Stimulated activated CD4-positive, alpha-beta T cell treated with anti-CD3 and anti-CD28 coated beads, Interleukin-12 subunit alpha, Interleukin-12 subunit beta, amount 100 ng/mL, for 48 hours (primary cell): Measurements from ENCODE around the gene DEUP1.
"Not testable (repeated sequence)": the region's sequence is repeated elsewhere in the genome, so short reads cannot be mapped to it uniquely, and the experiment has no call there.

Experiments used
- DNase-seq, 3 donors: peaks; one replicate each; pipeline ENCODE4 v3.0.0-alpha.2; 2020; ENCODE audit warnings: low read depth in 2 of 3, low spot score in 1 of 3

Gene DEUP1

GRCh38 chr11:93359396-93359795 lies 28.9 kb downstream of the DEUP1 start:
- no peak for DNase-seq

- no peak for DNase-seq
These were observed 30.9 kb downstream of the DEUP1 start for GRCh38 chr11:93361435-93361834.

- DNase-seq = no peak
These were observed 37.5 kb downstream of the DEUP1 start for GRCh38 chr11:93368022-93368421.

GRCh38 chr11:93370260-93370659 lies 39.7 kb downstream of the DEUP1 start:
- DNase-seq = no peak

GRCh38 chr11:93389737-93390136 lies 59.2 kb downstream of the DEUP1 start:
- DNase-seq = no peak

- DNase-seq = no peak
These were observed 62.3 kb downstream of the DEUP1 start for GRCh38 chr11:93392867-93393266.

GRCh38 chr11:93393386-93393785 lies 62.8 kb downstream of the DEUP1 start:
- DNase-seq = no peak

- no peak for DNase-seq
These were observed 63.9 kb downstream of the DEUP1 start for GRCh38 chr11:93394488-93394887.

GRCh38 chr11:93396316-93396715 lies 65.8 kb downstream of the DEUP1 start:
- no peak for DNase-seq

- no peak for DNase-seq
These were observed 73.4 kb downstream of the DEUP1 start for GRCh38 chr11:93403930-93404329.

- no peak for DNase-seq
These were observed 77.3 kb downstream of the DEUP1 start for GRCh38 chr11:93407777-93408401.

GRCh38 chr11:93410441-93410840 lies 79.9 kb downstream of the DEUP1 start:
- DNase-seq = no peak

GRCh38 chr11:93411705-93412104 lies 81.2 kb downstream of the DEUP1 start:
- no peak for DNase-seq

- no peak for DNase-seq
These were observed 101.7 kb downstream of the DEUP1 start for GRCh38 chr11:93432247-93432646.

- not testable (repeated sequence) for DNase-seq
These were observed 112.7 kb downstream of the DEUP1 start for GRCh38 chr11:93443232-93443631.

- DNase-seq = peak in 1 of 3 donors; percentile 9
These were observed 114.1 kb downstream of the DEUP1 start for GRCh38 chr11:93444617-93445073.

- no peak for DNase-seq
These were observed 127.7 kb downstream of the DEUP1 start for GRCh38 chr11:93458286-93458685.

GRCh38 chr11:93463666-93464065 lies 133.1 kb downstream of the DEUP1 start:
- DNase-seq = not testable (repeated sequence)

GRCh38 chr11:93464927-93465540 lies 134.5 kb downstream of the DEUP1 start:
- DNase-seq = no peak

- no peak for DNase-seq
These were observed 136.5 kb downstream of the DEUP1 start for GRCh38 chr11:93467054-93467453.

GRCh38 chr11:93468290-93468689 lies 137.7 kb downstream of the DEUP1 start:
- DNase-seq = no peak

GRCh38 chr11:93474123-93474522 lies 143.6 kb downstream of the DEUP1 start:
- no peak for DNase-seq

GRCh38 chr11:93476796-93477195 lies 146.3 kb downstream of the DEUP1 start:
- DNase-seq = no peak
